Ramos (cell line): ENCODE measurements around the gene SVOP.
"Not testable (repeated sequence)": the region's sequence is repeated elsewhere in the genome, so short reads cannot be mapped to it uniquely, and the experiment has no call there.

Experiments used
- in situ Hi-C: fragments of 300-500 bp; cut with MboI; formaldehyde crosslinking; loops from one replicate; pipeline ENCODE4 v1.14.3; 2022; ENCODE audit warnings: low sequenced_read_pairs; ENCODE audit not compliant: unreplicated experiment

The SVOP gene, protein sequence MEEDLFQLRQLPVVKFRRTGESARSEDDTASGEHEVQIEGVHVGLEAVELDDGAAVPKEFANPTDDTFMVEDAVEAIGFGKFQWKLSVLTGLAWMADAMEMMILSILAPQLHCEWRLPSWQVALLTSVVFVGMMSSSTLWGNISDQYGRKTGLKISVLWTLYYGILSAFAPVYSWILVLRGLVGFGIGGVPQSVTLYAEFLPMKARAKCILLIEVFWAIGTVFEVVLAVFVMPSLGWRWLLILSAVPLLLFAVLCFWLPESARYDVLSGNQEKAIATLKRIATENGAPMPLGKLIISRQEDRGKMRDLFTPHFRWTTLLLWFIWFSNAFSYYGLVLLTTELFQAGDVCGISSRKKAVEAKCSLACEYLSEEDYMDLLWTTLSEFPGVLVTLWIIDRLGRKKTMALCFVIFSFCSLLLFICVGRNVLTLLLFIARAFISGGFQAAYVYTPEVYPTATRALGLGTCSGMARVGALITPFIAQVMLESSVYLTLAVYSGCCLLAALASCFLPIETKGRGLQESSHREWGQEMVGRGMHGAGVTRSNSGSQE

DNA sequence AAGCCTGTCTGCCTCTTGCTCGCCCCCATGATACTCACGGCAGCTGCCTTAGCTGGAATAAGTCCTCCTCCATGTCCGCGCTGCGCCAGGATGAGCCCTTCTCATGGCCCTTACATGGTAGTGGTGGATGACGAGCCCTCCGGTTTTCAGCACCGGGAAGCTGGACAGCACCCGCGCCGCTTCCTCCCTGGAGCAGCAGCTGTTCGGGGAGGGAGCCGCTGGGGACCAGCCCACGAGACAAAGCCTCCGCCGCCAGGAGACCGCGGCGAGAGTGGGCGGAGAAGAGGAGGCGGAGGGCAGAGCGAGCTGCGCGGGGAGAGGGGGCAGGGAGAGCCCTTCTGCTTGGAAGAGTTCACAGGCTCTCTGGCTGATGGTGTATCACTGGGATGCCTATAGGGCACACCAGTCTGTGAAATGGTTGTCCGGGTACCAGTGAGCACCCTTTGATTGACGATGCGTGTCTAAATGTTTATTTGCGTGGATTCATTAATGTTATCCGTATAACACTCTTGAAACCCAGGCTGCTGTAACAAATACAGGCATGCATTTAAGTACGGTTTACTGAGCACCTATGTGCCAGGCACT, at the start of gene SVOP:
Gene SVOP (minus strand): TSS at position 273 of the 585 bp plus-strand sequence. CDS start 200 bp downstream, at position 73.
- in situ Hi-C loops, result no loop called here

DNA sequence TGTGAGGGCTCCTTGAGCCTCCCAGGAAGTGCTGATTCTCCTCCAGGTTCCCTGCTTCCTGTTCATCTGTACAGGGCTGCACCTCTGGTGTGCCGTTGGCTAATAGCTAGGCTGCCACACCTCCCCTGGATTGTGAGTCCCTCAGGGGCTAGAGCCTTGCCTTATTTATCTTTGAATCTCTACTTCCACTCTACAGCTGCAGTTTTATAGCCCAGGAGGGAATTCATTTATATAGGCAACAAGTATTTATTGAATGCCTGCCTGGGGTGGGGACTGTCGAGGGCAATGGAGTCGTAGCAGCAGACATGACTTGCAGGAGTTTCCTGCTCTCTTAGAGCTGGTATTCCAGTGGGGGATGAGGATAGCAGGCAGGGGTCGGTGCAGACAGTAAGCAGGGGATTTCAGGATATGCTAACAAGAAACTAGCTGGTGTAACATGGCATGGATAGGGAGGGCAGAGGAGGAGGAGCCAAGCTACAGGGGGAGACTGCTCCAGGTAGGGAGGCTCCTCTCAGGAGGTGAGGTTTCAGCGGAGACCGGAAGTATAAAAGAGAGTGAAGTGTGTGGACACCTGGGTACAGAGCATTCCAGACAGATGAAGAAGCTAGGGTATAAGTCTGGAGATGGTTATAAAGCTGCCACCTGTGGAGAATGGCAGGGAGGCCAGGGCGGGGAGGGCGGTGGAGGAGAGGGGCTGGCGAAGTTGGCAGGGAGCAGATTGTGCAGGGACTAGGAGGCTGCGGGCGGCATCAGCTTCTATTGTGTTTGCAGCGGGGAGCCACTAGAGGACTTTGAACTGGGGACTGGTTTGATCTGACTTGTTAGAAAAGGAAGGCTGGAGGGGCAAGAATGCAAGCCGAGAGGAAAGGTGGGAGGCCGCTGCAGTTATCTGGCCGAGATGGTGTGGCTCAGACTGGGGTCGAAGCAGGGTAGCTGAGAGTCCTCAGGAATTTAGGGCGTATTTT, 48.7 kb upstream of the SVOP start:
- in situ Hi-C loops, result loop anchor here (10.0 kb wide), 1 partner anchor 435 kb away; the partner anchor contains the start of gene SELPLG

DNA sequence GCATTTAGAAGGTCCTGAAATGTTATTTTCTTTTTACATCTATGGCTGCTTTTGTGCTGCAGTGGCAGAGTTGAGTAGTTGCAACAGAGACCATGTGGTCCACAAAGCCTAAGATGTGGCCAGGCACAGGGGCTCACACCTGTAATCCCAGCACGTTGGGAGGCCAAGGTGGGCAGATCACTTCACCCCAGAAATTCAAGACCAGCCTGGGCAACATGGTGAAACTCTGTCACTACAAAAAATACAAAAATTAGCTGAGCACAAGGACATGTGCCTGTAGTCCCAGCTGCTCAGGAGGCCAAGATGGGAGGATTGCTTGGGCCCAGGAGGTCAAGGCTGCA, 45.0 kb upstream of the SVOP start:
- in situ Hi-C loops, result loop anchor here (10.0 kb wide), 1 partner anchor 431 kb away; the partner anchor contains the start of gene SELPLG

DNA sequence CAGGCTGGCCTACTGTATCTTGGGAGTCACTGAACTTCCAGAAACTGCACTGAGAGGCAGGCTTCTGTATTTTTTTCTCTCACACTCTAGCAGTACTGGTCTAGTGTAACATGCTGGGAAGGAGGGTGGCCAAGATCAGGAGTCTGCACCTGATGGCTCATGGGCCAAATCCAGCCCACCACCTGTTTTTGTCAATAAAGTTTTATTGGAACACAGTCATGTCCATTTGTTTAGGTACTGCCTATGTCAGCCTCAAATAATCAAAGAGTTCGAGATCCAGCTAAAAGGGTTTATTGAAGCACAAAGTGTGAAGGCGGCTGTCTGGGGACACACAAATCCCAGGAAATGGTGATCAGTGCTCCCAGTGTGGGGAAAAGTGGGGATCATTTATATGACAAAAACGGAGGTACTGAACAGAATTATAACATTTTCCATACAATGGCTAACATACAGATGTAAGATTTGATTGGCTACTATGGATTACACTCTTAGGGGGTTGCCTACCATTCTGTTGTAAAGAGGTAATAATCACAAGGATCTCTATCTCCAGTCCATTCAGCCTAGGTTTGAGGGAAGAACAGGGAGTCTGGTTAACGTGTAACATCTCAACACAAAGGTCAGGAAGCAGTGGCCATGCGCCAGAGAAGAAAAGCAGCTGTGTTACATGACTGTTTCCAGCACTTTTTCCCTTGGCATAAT, 44.4 kb upstream of the SVOP start:
- in situ Hi-C loops, result loop anchor here (10.0 kb wide), 1 partner anchor 431 kb away; the partner anchor contains the start of gene SELPLG

DNA sequence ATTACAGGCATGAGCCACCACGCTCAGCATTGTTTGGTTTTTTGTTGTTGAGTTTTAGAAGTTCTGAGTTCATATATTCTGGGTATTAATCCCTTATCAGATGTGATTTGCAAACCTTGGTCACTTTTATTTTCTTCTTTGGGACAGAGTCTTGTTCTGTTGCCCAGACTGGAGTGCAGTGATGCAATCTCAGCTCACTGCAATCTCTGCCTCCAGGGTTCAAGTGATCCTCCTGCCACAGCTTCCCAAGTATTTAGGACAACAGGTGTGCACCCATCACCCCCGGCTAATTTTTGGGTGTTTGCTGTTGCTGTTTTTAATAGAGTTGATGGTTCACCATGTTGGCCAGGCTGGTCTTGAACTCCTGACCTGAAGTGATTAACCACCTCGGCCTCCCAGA, 43.3 kb upstream of the SVOP start:
- in situ Hi-C loops, result loop anchor here (10.0 kb wide), 1 partner anchor 429 kb away; the partner anchor contains the start of gene SELPLG

DNA sequence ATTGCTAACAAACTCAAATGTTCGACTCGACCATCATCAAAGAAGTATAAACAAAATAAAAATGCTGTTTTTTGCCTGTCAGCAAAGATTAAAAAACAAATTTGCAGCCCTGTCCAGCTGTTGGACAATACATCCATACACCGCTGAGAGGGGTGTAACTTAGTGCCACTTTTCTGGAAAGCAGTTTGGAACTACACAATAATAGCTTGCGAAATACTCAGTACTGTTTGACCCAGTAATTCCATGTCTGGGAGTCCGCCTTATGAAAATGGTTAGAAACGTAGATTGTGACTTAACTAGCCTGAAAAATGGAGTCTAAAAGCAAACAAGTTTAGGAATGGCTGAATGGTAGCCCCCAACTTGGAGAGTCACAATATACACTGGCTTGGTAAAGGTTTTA, 37.9 kb upstream of the SVOP start:
- in situ Hi-C loops, result no loop called here

DNA sequence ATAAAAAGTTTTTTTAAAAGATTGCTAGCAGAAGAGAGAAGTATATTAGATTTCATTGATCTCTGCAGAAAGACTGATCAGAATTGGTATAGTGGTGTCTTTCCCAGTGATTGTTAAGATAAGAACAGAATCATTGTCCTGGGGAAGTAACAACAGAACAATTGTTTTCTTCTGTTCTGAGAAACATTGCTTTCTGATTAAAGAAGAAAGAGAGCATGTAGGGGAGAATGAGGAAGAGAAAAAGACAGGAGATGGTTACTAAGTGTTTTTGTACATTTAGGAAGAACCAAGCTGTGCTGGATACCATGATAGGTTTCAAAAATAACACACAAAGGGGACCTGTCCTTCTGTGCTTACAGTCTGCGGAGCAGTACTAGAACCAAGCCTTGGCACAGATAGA, 36.5 kb upstream of the SVOP start:
- in situ Hi-C loops, result no loop called here

DNA sequence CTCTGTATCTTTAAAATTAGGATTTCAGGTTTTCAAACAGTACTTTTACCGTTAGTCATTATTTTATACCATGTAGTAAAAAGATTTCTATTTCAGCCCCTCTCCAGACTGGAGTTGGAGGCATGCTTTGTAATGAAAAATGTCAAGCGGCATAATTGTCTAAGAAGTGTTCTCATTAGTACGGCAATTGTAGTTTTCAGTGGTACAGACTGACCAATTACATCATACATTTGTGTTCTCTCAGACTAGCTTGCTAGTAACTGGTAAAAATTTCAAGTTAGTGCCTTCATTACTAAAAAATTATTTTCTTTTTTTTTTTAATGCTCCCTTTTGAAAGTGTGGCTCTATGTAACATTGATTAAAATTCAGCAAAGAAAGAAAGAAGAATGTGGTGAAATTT, 36.0 kb upstream of the SVOP start:
- in situ Hi-C loops, result no loop called here

DNA sequence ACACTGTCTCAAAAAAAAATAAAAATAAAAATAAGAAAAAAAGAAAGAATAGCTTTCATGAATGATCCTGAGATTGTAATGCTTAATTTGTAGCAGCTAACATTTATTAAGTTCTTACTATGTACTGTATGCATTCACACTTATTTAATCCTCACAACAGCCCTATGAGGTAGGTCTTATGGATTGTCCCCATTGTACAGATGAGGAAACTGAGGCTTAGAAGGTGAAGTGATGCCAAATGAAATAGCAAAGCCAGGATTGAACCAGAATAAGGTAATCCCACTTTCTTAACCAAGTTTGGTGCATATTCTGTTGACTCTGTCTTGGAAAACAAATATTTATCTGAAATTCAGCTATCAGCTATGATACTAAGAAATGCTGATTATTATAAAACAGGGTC, 33.7 kb upstream of the SVOP start:
- in situ Hi-C loops, result no loop called here

DNA sequence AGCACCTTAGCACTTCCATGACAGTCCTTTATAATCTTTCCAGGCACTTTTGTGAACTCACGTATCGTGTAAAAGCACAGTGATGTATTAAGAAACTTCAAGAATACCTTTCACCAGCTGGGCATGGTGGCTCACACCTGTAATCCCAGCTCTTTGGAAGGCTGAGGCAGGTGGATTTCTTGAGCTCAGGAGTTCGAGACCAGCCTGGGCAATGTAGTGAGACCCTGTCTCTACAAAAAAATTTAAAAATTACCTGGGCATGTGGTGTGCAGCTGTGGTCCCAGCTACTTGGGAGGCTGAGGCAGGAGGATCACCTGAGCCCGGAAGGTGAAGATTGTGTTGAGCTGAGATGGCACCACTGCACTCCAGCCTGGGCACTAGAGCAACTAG, 33.3 kb upstream of the SVOP start:
- in situ Hi-C loops, result not testable (repeated sequence)

DNA sequence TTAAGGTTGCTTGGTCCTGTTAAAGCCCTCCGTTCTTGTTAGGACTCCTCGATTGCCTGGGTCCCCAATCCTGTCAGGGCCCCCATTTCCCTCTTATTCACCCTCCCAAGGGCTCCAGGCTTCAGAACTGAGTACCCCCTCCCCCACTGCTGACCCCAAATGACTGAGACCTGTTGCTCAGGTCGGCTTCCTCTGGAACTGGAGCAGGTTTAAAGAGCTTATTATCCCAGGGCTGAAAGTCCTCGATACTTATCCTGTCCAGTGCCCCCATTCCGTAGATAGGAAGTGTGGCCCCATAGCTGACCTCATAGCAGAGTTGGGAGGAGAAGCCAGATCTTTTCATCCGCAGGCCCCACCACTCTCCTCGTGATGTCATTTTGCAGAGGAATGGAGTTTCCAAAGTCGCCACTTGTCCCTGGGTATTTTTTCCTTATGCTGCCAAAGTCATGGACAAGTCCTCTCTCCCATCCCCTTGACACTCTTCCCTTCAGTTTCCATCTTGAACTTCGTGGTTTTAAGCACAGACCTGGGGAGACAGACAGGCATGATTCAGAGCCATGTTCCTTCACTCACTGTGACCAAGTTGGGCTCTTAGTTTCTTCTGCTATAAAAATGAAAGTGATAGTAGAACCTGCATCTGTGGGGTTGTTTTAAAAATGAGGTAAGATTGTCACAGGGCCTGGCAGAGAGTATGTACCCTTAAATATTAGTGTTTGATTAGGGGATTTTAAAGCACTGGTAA, 32.7 kb upstream of the SVOP start:
- in situ Hi-C loops, result no loop called here

DNA sequence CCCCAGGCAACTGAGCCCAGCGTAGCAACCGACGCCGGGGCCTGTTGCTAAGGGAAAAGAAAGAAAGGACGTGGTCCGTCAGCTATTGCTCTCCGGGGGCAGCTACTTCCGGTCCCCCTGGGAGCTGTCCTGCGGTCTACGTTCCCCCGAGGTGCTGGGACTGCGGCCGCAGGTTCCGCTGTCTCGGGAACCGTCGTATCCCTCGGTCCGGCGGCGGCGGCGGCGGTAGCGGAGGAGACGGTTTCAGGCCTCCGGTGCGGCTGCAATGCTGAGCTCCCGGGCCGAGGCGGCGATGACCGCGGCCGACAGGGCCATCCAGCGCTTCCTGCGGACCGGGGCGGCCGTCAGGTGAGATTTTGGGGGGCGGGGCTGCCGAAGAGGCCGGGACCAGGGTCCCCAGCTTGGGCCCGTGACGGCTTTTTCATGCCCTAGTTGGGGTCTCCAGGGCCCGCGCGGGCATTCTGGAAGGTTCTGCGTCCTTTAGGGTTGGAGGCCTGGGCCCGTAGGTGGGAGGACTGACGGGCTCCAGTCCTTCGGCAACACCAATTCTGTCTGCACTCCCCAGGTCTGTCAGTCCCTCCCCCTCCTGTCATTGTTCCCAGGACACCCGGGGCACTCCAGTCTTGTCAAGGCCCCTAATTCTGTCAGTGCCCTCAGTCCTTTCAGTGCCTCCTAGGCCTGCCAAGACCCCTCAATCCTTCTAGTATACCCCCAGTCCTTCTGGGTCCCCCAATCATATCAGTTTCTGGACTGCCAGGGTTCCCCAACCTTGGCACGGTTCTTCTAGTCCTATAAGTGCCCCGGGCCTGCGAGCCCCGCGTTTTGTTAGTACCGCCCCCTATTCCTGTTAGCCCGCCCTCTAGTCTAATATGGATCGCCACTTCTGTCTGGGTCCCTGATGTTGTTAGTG, 31.8 kb upstream of the SVOP start, which contains the start of gene USP30:
Gene USP30 (plus strand): TSS at position 163 of the 910 bp plus-strand sequence. CDS start 103 bp downstream, at position 266.
- in situ Hi-C loops, result no loop called here

DNA sequence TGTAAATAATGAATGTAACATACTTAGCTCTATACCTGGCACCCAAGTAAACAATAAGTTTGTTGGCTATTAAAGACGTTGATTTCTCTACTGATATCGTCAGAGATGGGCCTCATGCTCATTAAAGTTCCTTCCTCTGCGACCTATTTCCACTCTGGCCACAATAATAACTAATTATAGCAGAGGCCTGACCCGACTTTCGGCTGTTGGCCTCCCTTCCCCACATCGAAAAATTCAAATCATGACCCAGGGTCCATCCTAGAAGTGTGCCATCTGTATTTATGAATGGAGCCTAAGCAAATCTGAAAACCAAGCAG, 31.2 kb upstream of the SVOP start:
- in situ Hi-C loops, result no loop called here

DNA sequence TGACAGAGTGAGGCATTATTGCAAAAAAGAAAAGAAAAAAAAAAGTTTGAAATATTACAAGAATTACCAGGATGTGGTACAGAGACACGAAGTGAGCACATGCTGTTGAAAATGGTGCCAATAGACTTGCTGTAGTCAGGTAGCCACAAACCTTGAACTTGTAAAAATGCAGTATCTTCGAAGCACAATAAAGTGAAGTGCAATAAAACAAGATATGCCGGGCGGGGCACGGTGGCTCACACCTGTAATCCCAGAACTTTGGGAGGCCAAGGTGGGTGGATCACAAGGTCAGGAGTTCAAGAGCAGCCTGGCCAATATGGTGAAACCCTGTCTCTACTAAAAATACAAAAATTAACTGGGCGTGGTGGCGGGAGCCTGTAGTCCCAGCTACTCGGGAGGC, 28.9 kb upstream of the SVOP start:
- in situ Hi-C loops, result not testable (repeated sequence)

DNA sequence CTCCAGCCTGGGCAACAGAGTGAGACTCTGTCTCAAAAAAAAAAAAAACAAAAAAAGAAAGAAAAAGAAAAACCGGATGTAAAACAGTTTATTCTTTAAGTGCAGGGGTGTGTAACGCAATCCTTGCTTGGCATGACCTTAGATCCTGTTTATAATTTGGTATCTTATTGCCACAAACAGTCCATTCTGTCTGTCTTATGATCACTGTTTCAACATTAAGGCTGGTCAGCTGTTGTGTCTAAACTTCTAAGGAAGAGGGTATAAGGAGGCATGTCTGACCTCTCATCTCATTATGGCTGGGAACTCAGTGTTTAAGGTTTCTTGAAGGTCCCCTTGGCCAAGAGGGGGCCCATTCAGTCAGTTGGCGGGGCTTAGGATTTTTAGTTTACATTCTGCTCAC, 27.8 kb upstream of the SVOP start:
- in situ Hi-C loops, result not testable (repeated sequence)

DNA sequence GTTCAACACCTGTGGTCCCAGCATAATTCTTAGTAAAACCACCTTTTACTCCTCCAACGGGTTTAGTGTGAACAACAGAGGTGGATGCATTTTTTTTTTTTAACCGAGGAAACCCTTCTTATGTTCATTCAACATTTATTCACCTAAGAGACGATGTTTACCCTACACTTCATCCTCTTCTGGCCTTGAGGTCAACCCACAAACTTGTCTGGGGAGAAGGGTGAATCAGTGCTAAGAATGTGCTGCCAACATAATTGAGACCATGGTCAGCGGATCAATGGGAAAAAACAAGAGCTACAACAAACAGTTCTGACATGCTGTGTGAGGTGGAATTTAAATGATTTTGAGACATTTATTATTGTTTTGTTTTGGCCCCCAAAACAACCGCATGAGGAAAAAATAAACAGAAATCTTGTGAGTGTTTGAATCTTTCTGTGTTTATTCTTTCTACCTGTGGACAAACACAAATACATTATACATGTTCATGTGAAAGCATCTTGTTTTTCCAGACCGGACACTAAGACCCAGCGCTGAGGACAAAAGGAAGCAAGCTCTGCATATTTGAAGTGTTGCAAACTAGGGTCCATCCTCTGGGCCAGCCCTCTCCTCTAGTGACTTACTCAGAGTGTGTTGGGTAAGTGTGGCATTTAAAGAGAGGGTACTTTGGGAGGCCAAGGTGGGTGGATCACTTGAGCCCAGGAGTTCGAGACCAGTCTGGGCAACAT, 26.4 kb upstream of the SVOP start:
- in situ Hi-C loops, result no loop called here

DNA sequence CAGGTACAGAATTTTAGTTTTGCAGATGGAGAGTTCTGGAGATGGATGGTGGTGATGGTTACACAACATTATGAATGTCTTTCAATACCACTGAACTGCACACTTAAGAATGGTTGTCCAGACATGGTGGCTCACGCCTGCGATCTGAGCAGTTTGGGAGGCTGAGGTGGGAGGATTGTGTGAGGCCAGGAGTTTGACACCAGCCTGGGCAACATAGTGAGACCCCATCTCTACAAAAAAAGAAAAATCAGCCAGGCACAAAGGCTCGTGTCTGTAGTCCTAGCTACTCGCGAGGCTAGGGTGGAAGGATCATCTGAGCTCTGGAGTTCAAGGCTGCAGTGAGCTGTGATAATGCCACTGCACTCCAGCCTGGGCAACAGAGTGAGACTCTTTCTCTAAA, 23.4 kb upstream of the SVOP start:
- in situ Hi-C loops, result no loop called here
